Transverse colon (tissue), 4 donors: ENCODE results near the gene LHB. TPM values are rescaled to one million over a fixed set of nuclear protein-coding genes. Genes with fewer than 3 reads are reported as not detected.
A peak's percentile ranks its signal among the peaks of the same experiment; 100 is the strongest.

ENCODE experiments used
- DNase-seq: peaks from one replicate; pipeline ENCODE4 v3.0.0-alpha.2; 2019
- H3K27ac ChIP-seq, 4 donors: fragments of 200-600 bp; sonication (generic); 2 replicates each; pipeline ENCODE4 v1.5.1; 2016 to 2018; ENCODE audit warnings: inconsistent platforms in 4 of 4
- H3K27me3 ChIP-seq: fragments of 200-600 bp; sonication (generic); 2 replicates; pipeline ENCODE4 v1.5.1; 2017; ENCODE audit warnings: inconsistent platforms
- H3K36me3 ChIP-seq, 4 donors: fragments of 200-600 bp; sonication (generic); 2 replicates each; pipeline ENCODE4 v1.5.1; 2017 to 2019; ENCODE audit warnings: inconsistent platforms in 4 of 4
- H3K4me1 ChIP-seq, 4 donors: fragments of 200-600 bp; sonication (generic); 2 replicates each; pipeline ENCODE4 v1.5.1; 2017 to 2020; ENCODE audit warnings: inconsistent platforms in 4 of 4
- H3K4me3 ChIP-seq, 4 donors: fragments of 200-600 bp; sonication (generic); 1 replicate in 1 of 4; 2 replicates in 3 of 4; pipeline versions ENCODE4 v1.5.1 to v1.6.1; 2017 to 2019; ENCODE audit warnings: inconsistent platforms in 4 of 4
- H3K9me3 ChIP-seq, 2 donors: fragments of 200-600 bp; sonication (generic); 2 replicates each; pipeline ENCODE4 v1.5.1; 2017 to 2019; ENCODE audit warnings: inconsistent platforms in 2 of 2
- EP300 ChIP-seq: sonication (generic); formaldehyde crosslinking; IDR thresholded peaks from one replicate; pipeline ENCODE4 v1.6.1; 2017; ENCODE audit warnings: antibody characterized with exemption, low read depth
- POLR2A ChIP-seq: fragments of 450-650 bp; IDR thresholded peaks from one replicate; pipeline ENCODE4 v1.6.1; 2016; ENCODE audit warnings: antibody characterized with exemption, mild to moderate bottlenecking, moderate library complexity
- POLR2AphosphoS5 ChIP-seq, 3 donors: sonication (generic); formaldehyde crosslinking; IDR thresholded peaks; one replicate each; pipeline ENCODE4 v1.6.1; 2016; ENCODE audit warnings: antibody characterized with exemption in 3 of 3
- WGBS, 2 donors: methylation state at CpG; one replicate each; pipeline ENCODE4 v1.1.5; 2018; ENCODE audit warnings: low coverage in 1 of 2; 5-methylcytosine and 5-hydroxymethylcytosine counted together
- in situ Hi-C, 4 donors: fragments of 200-750 bp; cut with MboI; loops; one replicate each; pipeline versions ENCODE4 v1.15.0 to v1.15.1; 2017; ENCODE audit warnings: low sequenced_read_pairs in 3 of 4, low pct_ligation_motif_present in 1 of 4, low pct_unique_long_range_greater_than_20kb in 1 of 4
- intact Hi-C: fragments of 100-400 bp; cut with DNase I; formaldehyde crosslinking; loops from one replicate; pipeline ENCODE4 v1.15.1; 2023; ENCODE audit warnings: low total_unique reads
- total RNA-seq, 4 donors: library from RNA; depleted of rRNA; stranded (reverse); fragments of >200 nt; gene quantifications; one replicate each; pipeline ENCODE4 v1.1.0, GENCODE V29; 2016
- TF ChIP-seq, protein P1 (sequence below), 5 experiments: fragments of 200-600 bp in 3 of 5; fragments of 450-650 bp in 2 of 5; sonication (generic) in 3 of 5; IDR thresholded peaks; 1 replicate in 2 of 5; 2 replicates in 3 of 5; pipeline ENCODE4 v1.5.1; 2016 to 2017; ENCODE audit warnings: antibody characterized with exemption in 5 of 5, inconsistent platforms in 3 of 5, mild to moderate bottlenecking in 2 of 5, moderate library complexity in 1 of 5

LHB gene
- total RNA-seq, 4 donors from 2014 or later: 1.4 TPM; not detected in 3

DNA sequence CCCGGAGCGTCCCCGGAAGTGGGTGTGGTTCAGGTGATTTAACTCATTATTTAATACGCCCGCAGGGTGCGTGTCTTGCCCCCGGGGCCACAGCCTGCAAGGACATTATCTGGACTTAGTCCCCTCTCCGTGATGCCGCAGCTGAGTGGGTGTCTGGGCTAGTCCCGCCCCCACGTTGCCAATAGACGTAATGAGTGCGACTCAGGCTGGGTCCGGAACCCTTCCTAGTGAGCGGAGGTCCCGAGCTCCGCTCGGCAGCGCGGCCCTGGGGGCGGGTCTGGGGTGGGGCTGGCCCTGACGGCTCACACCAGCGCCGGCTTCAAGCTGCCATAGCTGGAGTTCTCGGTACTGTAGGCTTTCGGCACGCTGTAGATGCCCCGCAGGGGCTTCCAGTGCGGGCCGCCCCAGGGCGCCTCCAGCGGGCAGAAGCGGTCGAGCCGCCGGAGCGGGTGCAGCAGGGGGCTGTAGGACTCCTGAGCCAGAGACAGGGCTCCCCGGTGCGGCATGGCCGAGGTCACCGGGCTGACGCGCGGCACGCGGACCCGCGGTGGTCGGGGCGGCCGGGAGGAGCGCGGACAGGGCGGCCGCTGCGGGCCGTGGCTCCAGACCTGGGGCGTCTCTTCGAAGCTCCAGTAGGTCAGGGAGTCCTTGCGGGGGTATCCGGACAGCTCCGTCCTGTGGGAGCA, 918 bp upstream of the LHB start:
- DNase-seq: peak; percentile 49
- WGBS, 2 donors: 1% methylated on average over 38 of the region's 62 CpGs; no CpG with 5 or more reads in 1 of the 2 donors
- TF ChIP-seq POLR2A: no peak
- TF ChIP-seq, protein P1, sequence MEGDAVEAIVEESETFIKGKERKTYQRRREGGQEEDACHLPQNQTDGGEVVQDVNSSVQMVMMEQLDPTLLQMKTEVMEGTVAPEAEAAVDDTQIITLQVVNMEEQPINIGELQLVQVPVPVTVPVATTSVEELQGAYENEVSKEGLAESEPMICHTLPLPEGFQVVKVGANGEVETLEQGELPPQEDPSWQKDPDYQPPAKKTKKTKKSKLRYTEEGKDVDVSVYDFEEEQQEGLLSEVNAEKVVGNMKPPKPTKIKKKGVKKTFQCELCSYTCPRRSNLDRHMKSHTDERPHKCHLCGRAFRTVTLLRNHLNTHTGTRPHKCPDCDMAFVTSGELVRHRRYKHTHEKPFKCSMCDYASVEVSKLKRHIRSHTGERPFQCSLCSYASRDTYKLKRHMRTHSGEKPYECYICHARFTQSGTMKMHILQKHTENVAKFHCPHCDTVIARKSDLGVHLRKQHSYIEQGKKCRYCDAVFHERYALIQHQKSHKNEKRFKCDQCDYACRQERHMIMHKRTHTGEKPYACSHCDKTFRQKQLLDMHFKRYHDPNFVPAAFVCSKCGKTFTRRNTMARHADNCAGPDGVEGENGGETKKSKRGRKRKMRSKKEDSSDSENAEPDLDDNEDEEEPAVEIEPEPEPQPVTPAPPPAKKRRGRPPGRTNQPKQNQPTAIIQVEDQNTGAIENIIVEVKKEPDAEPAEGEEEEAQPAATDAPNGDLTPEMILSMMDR (IDR thresholded peaks at IDR 0.05): peak; percentile 19 to 53 (median 40)
- Histone ChIP-seq H3K27ac (peak overlapping the region in 3 of 4 donors; percentile 13 to 25 (median 21)), H3K27me3 (peaks cover 40% of the 10 kb centered on the region), H3K4me1 (peaks cover 9 to 25% (median 23%) of the 10 kb centered on the region in 4 donors), H3K9me3 (no peaks in the 10 kb centered on the region), H3K4me3 (peak overlapping the region; percentile 19 to 59 (median 34)), H3K36me3 (no peaks in the 10 kb centered on the region)
- intact Hi-C loops: no loop called here
- in situ Hi-C loops: no loop called here

DNA sequence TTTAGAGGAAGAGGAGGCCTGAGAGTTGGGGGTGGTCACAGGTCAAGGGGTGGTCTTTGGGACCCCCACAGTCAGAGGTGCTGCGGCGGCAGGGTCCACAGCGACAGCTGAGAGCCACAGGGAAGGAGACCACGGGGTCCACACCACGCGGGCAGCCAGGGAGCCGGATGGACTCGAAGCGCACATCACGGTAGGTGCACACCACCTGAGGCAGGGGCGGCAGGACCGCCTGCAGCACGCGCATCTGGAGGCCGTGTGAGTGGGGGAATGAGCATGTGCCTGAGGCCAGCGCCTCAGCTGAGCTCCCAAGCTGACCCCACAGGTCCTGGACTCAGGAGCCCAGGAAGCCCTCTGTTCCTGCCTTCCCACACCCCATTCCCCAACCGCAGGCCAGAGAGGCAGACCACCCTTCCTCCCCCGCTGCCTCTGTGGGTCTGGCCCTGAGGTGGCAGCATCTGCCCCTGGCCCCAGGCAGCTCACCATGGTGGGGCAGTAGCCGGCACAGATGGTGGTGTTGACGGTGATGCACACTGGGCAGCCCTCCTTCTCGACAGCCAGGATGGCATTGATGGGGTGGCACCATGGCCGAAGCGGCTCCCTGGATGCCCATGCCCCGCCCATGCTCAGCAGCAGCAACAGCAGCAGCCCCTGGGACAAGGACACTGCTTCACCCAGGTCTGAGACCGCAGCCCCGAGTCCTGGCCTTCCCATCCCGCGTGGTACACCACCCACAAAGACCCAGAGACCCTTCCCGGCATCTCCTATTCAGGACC, 638 bp downstream of the LHB start:
- 89% methylated on average over 16 of the region's 29 CpGs; no CpG with 5 or more reads in 1 of the 2 donors for WGBS, 2 donors
- TF ChIP-seq, protein P1 (IDR thresholded peaks at IDR 0.05): no peak
- TF ChIP-seq POLR2A (no peak), EP300 (no peak), POLR2AphosphoS5 (IDR thresholded peaks at IDR 0.05) (no peak)
- DNase-seq: no peak
- Histone ChIP-seq H3K36me3 (peaks cover 0 to 3% (median 0%) of the 10 kb centered on the region in 4 donors), H3K27ac (no peak overlapping the region), H3K4me3 (no peak overlapping the region), H3K27me3 (peaks cover 34% of the 10 kb centered on the region), H3K4me1 (peaks cover 9 to 25% (median 23%) of the 10 kb centered on the region in 4 donors), H3K9me3 (no peaks in the 10 kb centered on the region)
- intact Hi-C loops (no loop called here), in situ Hi-C loops (no loop called here)

DNA sequence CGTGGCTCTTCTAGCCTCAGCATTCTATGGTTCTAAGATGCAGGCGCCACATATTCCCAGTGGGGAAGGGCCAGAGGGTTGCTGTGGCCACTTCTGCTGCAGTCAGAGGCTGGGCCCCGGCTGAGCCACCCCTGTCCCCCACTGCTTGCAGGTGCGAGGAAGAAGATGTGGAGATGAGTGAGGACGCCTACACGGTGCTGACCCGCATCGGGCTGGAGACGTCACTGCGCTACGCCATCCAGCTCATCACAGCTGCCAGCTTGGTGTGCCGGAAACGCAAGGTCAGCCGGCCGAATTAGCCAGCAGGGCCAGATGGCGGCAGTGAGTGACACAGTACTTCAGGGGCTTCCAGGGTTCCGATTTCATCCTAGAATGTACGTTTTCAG, 2.0 kb downstream of the LHB start:
- in situ Hi-C loops: no loop called here
- WGBS, 2 donors: 91 to 92% methylated on average over 10 to 18 of the region's 18 CpGs
- H3K27me3 ChIP-seq: peaks cover 21% of the 10 kb centered on the region

DNA sequence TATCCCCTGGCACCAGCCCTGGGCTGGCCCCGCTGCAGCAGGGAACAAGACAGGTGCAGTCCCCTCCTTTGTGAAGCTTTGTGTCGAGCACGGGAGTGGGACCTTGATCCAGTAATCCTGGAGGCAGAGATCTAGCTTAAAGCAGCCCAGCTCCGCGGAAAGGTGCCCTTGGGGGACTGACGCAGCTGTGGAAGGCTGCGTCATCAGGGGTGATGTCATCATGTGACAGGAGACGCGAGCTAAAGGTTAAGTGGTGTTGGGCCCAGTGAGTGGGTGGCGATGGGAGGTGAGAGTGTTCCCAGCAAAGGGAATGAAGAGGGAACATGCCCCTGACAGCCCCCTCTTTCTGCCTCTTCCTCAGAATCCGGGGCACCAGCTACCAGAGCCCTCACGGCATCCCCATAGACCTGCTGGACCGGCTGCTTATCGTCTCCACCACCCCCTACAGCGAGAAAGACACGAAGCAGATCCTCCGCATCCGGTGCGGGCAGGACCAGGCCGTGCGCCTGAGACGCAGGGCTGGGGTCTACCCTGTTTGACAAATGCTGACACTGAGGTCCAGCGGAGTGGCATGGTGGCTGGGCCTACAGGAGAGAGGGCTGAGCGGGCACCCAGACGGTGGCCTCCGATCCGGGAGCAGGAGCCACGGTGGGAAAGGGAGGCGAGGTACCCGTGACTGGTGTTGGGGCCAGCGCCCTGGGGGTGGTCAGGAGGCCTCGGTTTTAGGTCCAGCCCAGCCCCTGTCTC, 2.6 kb downstream of the LHB start:
- in situ Hi-C loops: no loop called here
- TF ChIP-seq POLR2A: no peak
- TF ChIP-seq, protein P1 (IDR thresholded peaks at IDR 0.05): no peak
- TF ChIP-seq EP300: no peak
- no peak for TF ChIP-seq POLR2AphosphoS5 (IDR thresholded peaks at IDR 0.05)
- DNase-seq: no peak
- WGBS, 2 donors: 94% methylated on average over 31 of the region's 32 CpGs; no CpG with 5 or more reads in 1 of the 2 donors
- Histone ChIP-seq H3K4me3 (no peak overlapping the region), H3K9me3 (no peaks in the 10 kb centered on the region), H3K36me3 (peaks cover 0 to 14% (median 3%) of the 10 kb centered on the region in 4 donors), H3K27ac (no peak overlapping the region), H3K27me3 (peaks cover 15% of the 10 kb centered on the region), H3K4me1 (peaks cover 7 to 21% (median 19%) of the 10 kb centered on the region in 4 donors)
- intact Hi-C loops: no loop called here

More for the DNA sequence above, 2.0 kb downstream of the LHB start:
- DNase-seq: no peak
- Histone ChIP-seq H3K27ac (no peak overlapping the region), H3K4me3 (no peak overlapping the region), H3K4me1 (peaks cover 9 to 25% (median 23%) of the 10 kb centered on the region in 4 donors), H3K36me3 (peaks cover 0 to 10% (median 2%) of the 10 kb centered on the region in 4 donors), H3K9me3 (no peaks in the 10 kb centered on the region)
- TF ChIP-seq POLR2AphosphoS5 (IDR thresholded peaks at IDR 0.05): no peak
- intact Hi-C loops: no loop called here
